HG02884 (cell line): ENCODE measurements around the gene RABL3.
"Not testable (repeated sequence)": the region's sequence is repeated elsewhere in the genome, so short reads cannot be mapped to it uniquely, and the experiment has no call there.

Experiments
- ATAC-seq: cut with Tn5 transposase; IDR thresholded peaks from one replicate; pipeline ENCODE4 v1.9.1; 2021; ENCODE audit warnings: mild to moderate bottlenecking, moderate library complexity; ENCODE audit not compliant: unreplicated experiment

The RABL3 gene

GRCh38 chr3:120683671-120684301, 58.5 kb downstream of the RABL3 start:
- no peak for ATAC-seq

GRCh38 chr3:120683213-120683612, 59.1 kb downstream of the RABL3 start:
- no peak for ATAC-seq

DNA sequence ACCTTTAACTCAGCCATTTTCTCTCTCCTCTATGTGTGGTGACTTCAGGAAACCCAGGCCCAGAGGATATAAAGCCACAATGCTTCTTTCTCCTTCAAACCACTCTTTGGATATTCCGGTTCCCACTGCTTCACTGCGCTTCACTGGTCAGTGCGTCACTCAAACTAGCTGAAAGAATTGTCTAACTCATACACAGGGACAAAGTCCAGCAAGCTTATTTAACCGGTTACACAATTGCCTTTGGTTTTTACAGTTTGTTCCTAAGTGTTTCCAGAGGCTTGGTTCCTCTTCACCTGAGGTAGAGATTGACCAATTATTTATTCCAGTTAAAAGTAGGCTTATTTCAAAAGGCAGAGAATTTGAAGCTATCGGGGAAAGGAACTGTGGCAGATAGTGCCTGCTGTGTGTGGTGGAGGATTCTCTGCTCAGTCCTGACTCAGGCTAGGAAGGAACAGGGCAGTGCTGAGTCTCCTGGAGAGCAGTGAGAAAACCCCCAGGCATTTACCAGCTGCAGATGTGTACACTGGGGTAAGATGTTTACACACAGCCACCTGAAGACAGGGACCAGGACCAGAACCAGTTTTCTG, 60.1 kb downstream of the RABL3 start, which contains the start of gene HGD:
Gene HGD (minus strand): TSS at position 145 of the 587 bp plus-strand sequence. CDS start 128 bp downstream, at position 17.
- ATAC-seq, result no peak

GRCh38 chr3:120681506-120682038, 60.7 kb downstream of the RABL3 start:
- no peak for ATAC-seq

DNA sequence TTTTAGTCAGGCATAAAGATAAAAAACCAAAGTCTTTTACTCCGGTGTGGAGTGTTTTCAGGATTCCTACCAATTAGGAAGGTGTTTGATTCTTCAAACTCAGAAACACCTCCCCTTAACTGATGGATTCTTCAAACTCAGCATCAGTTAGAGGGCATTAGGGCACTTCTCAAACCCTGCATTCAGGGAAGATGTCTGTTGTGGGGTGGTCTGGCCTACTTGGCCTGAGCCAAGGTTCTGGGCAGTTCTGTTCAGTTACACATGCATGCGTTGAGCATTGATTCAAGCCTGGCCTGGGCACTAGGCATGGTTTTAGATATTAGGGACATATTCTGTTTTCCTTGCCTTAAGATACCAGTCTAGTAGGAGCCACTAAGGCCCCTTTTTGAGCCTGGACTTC, 61.3 kb downstream of the RABL3 start:
- no peak for ATAC-seq

DNA sequence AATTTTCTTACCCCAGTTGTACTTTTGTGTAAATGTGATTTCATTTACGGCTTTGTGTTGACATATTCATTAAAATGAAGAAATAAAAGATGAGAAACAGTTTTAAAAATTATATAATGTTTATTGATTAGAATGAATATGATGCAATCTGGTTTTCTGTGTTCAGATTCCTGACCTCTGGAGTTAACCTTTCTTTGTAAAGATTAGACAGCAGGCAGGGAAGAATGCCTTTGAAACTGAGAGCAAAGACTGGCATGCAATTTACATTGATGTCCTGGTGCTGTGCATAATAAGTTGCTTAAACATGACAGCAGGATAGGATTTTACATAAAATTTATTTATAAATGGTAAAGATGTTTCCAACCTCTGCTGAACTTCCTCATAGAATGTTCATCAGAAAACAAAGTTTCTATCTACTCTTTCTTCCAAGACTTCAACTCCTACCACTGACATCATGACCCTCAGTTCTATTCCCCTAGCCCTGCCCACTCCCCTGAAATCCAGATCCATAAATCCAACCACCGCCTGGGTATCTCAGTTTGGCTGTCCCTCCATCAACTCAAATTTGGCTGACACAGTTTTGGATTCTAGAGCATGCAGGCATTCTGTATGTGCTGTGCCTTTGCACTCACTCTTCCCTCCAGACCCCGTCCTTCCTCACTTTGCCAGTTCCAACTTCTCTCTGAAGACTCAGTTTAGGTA, 62.0 kb downstream of the RABL3 start:
- no peak for ATAC-seq

DNA sequence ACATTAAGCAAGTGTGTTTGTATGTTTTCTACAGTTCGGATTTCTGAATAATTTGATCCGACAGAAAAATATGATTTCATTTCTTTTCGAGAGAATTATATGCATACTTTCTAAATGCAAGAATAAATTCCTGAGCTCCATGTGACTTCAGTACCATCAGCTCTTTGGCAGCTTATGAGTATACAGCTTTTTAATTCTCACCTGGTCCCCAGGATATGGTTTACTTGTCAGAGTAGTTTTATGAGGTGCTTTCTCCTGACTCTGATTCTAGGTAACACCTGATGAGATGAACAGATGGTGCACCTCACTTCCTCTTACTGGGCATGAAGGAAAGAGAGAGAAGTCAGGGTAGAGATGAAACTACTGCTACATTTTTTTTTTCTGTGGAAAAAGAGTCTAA, 63.3 kb downstream of the RABL3 start:
- ATAC-seq, result peak; percentile 61

DNA sequence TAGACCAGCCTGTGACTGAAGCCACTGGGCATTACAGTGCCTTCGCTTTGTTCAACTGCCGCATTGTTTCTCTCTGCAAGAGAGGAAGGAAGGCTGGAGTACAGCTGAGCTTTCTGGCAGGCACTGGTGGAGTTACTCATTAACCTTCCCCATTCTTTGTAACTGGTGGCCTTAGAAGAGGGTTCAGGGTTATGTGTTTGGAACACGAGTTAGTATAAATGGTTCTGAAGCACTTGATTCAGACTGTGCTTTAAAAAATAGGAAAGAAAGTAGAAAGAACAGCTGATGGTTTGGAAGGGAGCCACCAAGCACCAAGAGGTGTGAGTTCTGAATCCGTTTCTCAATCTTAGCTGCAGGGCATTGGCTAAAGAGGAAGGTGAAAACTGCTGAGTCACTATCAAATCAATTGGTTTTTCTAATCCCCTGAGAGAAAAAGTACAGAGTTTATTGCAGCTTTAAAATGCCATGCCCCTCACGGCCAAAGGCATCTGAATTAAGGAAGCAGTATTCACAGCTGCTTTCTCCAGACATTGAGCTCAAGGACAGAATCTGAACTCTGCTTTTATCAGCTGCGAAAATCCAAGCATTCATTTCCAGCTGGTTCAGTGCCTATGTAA, 63.9 kb downstream of the RABL3 start:
- peak; percentile 60 for ATAC-seq

- not testable (repeated sequence) for ATAC-seq
Measured at GRCh38 chr3:120677193-120677592, 65.1 kb downstream of the RABL3 start.

- ATAC-seq, result no peak
Measured at GRCh38 chr3:120673116-120673515, 69.2 kb downstream of the RABL3 start.

- no peak for ATAC-seq
Measured at GRCh38 chr3:120670576-120670975, 71.7 kb downstream of the RABL3 start.

- no peak for ATAC-seq
Measured at GRCh38 chr3:120664926-120665325, 77.4 kb downstream of the RABL3 start.

GRCh38 chr3:120661945-120662344, 80.4 kb downstream of the RABL3 start:
- no peak for ATAC-seq

- no peak for ATAC-seq
Measured at GRCh38 chr3:120661106-120661905, 81.0 kb downstream of the RABL3 start.

DNA sequence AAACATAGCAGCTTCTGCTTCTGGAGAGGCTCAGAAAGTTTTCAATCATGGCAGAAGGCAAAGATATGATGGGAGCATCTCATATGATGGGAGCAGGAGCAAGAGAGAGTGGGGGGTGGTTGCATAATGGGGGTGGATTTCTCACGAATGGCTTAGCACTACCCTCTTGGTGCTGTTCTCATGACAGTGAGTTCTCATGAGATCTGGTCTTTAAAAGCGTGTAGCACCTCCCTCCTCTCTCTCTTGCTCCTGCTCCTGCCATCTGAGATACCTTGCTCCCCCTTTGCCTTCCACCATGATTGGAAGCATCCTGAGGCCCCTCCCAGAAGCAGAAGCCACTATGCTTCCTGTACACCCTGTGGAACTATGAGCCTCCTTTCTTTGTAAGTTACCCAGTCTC, 82.5 kb downstream of the RABL3 start:
- ATAC-seq, result no peak

DNA sequence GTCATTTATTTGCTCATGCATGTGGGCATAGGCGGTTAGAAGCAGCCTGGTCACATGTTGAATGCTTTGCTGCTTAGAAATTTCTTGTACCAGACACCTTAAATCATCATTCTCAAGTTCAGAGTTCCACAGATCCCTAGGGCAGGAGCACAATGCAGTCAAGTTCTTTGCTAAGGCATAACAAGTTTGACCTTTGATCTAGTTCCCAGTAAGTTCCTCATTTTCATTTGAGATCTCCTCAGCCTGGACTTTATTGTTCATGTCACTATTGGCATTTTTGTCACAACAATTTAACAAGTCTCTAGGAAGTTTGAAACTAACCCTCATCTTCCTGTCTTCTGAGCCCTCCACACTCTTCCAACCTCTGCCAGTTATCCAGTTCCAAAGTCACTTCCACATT, 83.0 kb downstream of the RABL3 start:
- no peak for ATAC-seq

GRCh38 chr3:120652896-120653545, 89.3 kb downstream of the RABL3 start:
- ATAC-seq, result no peak

DNA sequence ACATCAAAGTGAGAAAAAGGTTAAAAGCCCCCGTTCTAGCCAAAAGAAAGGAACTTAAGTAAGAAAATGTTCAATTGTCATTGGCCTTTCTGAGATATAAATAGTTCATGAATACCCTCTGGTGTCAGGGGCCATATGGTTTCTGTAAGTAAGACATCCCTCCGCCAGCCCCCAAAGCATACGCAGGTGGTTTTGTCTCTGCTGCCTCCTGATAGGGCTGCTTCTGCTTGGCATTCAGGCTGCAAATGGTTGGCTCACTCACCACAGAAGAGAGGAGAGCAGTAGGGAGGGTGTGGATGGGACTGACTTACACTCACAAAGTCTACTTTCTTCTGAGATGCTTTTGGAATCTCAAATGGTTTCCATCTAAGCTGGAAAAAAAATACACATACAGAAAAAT, 90.0 kb downstream of the RABL3 start:
- no peak for ATAC-seq

GRCh38 chr3:120650311-120650710, 92.0 kb downstream of the RABL3 start:
- ATAC-seq, result no peak

DNA sequence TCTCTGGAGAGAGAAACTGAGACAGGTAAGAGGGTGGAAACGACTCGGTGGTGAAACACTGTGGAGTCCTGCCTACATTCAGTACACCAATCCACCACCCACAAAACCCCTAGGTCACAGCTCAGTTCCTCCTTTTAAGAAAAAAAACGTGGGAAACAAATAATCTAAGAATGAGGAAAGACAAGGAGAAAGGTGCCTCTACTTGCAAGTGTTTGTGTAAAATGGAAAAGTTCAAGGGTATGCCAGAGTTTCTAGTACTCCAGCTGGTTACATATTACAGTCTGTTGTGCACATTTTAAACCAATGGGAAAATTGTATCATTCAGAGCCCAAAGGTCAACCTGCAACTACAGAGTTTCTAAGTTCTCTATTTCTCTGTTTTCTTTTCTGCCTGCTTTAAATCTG, 92.5 kb downstream of the RABL3 start:
- ATAC-seq, result no peak
